A673 (cell line): ENCODE measurements around the gene MYBPHL. TPM values are rescaled to one million over a fixed set of nuclear protein-coding genes. Genes with fewer than 3 reads are reported as not detected.

ENCODE experiments used
- BruUV-seq: library from RNA; stranded (reverse); fragments of 400-500 nt; replicated peaks from 2 replicates; lab custom pipeline; 2021; lab: Mats Ljungman, UMichigan
- CTCF ChIA-PET: fragments of 300-600 bp; sonication (Branson Sonifier 250); formaldehyde crosslinking; loops from one replicate; lab custom pipeline; 2022; ENCODE audit warnings: antibody characterized with exemption; lab: Charles Lee
- POLR2A ChIA-PET: fragments of 300-600 bp; sonication (Branson Sonifier 250); formaldehyde crosslinking; loops from one replicate; lab custom pipeline; 2022; ENCODE audit warnings: antibody characterized with exemption; ENCODE audit not compliant: low non-redundant PET; lab: Charles Lee
- DNase-seq: peaks from one replicate; pipeline ENCODE4 v3.0.0-alpha.2; 2015; ENCODE audit warnings: low spot score
- H3K27ac ChIP-seq: fragments of 200-600 bp; sonication (generic); 2 replicates; pipeline ENCODE4 v1.5.1; 2016; ENCODE audit warnings: mixed run types, low read depth, mild to moderate bottlenecking, mixed read lengths, antibody characterized with exemption, low read length; ENCODE audit not compliant: poor library complexity, severe bottlenecking
- H3K27me3 ChIP-seq: fragments of 200-600 bp; sonication (generic); replicated peaks from 2 replicates; pipeline ENCODE4 v1.6.1; 2017; ENCODE audit warnings: mixed run types, low read depth, mild to moderate bottlenecking, mixed read lengths, antibody characterized with exemption, low read length; ENCODE audit not compliant: insufficient read depth, poor library complexity
- H3K36me3 ChIP-seq: fragments of 200-600 bp; sonication (generic); 2 replicates; pipeline ENCODE4 v1.6.1; 2016; ENCODE audit warnings: mixed run types, mild to moderate bottlenecking, mixed read lengths, antibody characterized with exemption, low read length; ENCODE audit not compliant: insufficient read depth, poor library complexity, severe bottlenecking
- H3K4me1 ChIP-seq: fragments of 200-600 bp; sonication (generic); 2 replicates; pipeline ENCODE4 v1.6.1; 2017; ENCODE audit warnings: mixed run types, mild to moderate bottlenecking, mixed read lengths, antibody characterized with exemption, low read length; ENCODE audit not compliant: insufficient read depth, poor library complexity, severe bottlenecking
- H3K4me3 ChIP-seq: fragments of 200-600 bp; sonication (generic); 2 replicates; pipeline ENCODE4 v1.5.1; 2016; ENCODE audit warnings: low read depth, mixed run types, mild to moderate bottlenecking, mixed read lengths, low read length; ENCODE audit not compliant: poor library complexity, severe bottlenecking
- H3K9me3 ChIP-seq: fragments of 200-600 bp; sonication (generic); 2 replicates; pipeline ENCODE4 v1.6.1; 2016; ENCODE audit warnings: mixed run types, low read depth, mild to moderate bottlenecking, mixed read lengths, antibody characterized with exemption, low read length; ENCODE audit not compliant: poor library complexity, severe bottlenecking
- EZH2 ChIP-seq: fragments of 200-600 bp; sonication (generic); IDR thresholded peaks from 2 replicates; pipeline ENCODE4 v1.6.1; 2017; ENCODE audit warnings: borderline replicate concordance, low read depth, mild to moderate bottlenecking, mixed read lengths, antibody characterized with exemption, low read length; ENCODE audit not compliant: poor library complexity, severe bottlenecking
- intact Hi-C: fragments of 100-400 bp; cut with micrococcal nuclease; formaldehyde crosslinking; loops from one replicate; pipeline ENCODE4 v1.10.0; 2022; ENCODE audit not compliant: unreplicated experiment
- total RNA-seq: library from RNA; stranded (reverse); gene quantifications from 2 replicates; pipeline ENCODE4 v1.2.3, GENCODE V29; 2021
- TF ChIP-seq, protein P1 (sequence below): fragments of 300-800, 200-600 bp; sonication (generic); conservative IDR thresholded peaks from 2 replicates; pipeline ENCODE4 v1.5.1; 2017; ENCODE audit warnings: low read depth, mild to moderate bottlenecking, antibody characterized with exemption, low read length, moderate library complexity, mixed read lengths

The MYBPHL gene
- total RNA-seq, 1 experiment from 2014 or later = not detected

DNA sequence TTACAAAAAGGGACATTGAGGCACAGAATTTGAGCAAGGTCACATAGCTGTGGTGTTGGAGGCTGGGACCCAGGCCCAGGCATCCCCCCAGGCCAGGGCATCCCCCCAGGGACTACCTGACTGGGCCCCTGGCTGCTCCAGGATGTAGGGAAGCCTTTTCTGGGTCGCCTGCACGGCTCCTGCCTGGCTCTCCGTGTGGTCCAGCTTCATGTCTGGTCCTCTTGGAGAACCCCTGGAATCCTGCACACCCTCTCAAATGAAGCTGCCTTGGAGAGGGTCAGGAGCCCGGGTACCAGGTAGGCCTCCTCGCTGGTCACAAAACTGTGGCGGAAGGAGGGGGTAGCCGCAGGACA is 58.4 kb downstream of the MYBPHL start:
- no peak for DNase-seq
- no peaks in the 10 kb centered on the region for H3K27me3 ChIP-seq
- intact Hi-C loops = no loop called here
- CTCF ChIA-PET = interaction anchor here (2.0 kb wide), 1 partner anchor 9 kb away, joined by 7 read pairs; no protein-coding TSS in a partner anchor
- no peak for TF ChIP-seq EZH2
- TF ChIP-seq, protein P1, sequence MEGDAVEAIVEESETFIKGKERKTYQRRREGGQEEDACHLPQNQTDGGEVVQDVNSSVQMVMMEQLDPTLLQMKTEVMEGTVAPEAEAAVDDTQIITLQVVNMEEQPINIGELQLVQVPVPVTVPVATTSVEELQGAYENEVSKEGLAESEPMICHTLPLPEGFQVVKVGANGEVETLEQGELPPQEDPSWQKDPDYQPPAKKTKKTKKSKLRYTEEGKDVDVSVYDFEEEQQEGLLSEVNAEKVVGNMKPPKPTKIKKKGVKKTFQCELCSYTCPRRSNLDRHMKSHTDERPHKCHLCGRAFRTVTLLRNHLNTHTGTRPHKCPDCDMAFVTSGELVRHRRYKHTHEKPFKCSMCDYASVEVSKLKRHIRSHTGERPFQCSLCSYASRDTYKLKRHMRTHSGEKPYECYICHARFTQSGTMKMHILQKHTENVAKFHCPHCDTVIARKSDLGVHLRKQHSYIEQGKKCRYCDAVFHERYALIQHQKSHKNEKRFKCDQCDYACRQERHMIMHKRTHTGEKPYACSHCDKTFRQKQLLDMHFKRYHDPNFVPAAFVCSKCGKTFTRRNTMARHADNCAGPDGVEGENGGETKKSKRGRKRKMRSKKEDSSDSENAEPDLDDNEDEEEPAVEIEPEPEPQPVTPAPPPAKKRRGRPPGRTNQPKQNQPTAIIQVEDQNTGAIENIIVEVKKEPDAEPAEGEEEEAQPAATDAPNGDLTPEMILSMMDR = no peak
- H3K4me3 ChIP-seq = no peak overlapping the region
- peaks cover 14% of the 10 kb centered on the region for H3K4me1 ChIP-seq
- H3K36me3 ChIP-seq = no peaks in the 10 kb centered on the region
- H3K27ac ChIP-seq = no peak overlapping the region
- H3K9me3 ChIP-seq = no peaks in the 10 kb centered on the region
- POLR2A ChIA-PET = no interaction called here
- BruUV-seq = no TSS peak

DNA sequence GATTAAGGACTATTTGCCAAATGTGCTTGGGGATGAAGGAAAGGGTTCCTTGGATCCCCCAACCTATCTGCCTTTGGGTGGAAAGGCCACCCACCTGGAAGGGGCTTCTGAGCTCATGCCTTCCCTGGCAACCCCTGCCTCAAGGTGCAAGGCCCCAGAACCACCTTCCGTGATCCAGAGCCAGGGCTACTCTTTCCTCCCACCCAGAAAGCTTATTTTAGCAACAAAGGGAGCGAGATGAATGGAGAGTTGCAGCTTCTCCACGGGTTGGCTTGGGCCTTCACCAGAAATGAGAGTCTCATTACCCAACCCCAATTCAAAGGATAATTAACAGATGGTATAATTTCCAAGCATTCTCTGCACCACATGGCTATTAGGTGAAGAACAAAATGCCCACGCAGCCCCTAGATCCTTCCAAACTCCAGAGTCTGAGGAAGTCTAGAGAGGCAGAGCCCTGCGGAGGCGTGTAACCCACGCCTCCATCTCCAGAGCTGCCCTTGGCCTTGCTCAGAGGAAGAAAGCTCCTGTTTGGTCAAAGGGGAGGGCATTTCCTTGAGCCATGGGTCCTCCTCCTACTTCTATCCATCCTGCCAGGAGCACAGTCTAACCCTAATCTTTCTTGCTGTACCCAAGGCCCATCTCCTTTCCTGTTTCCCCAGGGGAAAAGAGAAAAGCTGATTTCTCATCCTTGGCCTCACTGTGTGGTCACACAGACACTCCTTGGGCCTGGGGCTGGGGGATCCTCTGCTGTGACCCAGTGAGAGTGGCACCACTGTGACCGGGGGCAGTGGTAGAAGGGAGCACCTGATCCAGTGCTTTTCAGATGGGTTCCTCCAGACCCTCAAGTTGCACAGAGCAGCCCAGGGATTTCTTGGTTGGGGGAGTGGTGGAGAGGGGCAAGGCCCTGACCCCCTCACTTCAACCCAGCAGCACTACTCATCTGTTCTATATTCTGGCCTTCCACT is 59.1 kb downstream of the MYBPHL start:
- H3K9me3 ChIP-seq = no peaks in the 10 kb centered on the region
- peaks cover 9% of the 10 kb centered on the region for H3K4me1 ChIP-seq
- intact Hi-C loops = no loop called here
- H3K27ac ChIP-seq = no peak overlapping the region
- TF ChIP-seq EZH2 = no peak
- TF ChIP-seq, protein P1 = no peak
- no peaks in the 10 kb centered on the region for H3K36me3 ChIP-seq
- H3K4me3 ChIP-seq = no peak overlapping the region
- no peak for DNase-seq
- ChIA-PET CTCF (no interaction called here), POLR2A (no interaction called here)
- no TSS peak for BruUV-seq
- H3K27me3 ChIP-seq = no peaks in the 10 kb centered on the region

- H3K4me3 ChIP-seq = no peak overlapping the region
- CTCF ChIA-PET = interaction anchor here (0.6 kb wide), 1 partner anchor 157 kb away, joined by 3 read pairs; no protein-coding TSS in a partner anchor
- intact Hi-C loops = no loop called here
- H3K4me1 ChIP-seq = peaks cover 14% of the 10 kb centered on the region
- POLR2A ChIA-PET = no interaction called here
- no peak overlapping the region for H3K27ac ChIP-seq
- no TSS peak for BruUV-seq
- no peak for DNase-seq
- H3K27me3 ChIP-seq = no peaks in the 10 kb centered on the region
- H3K36me3 ChIP-seq = no peaks in the 10 kb centered on the region
- H3K9me3 ChIP-seq = no peaks in the 10 kb centered on the region
- TF ChIP-seq, protein P1 = no peak
- no peak for TF ChIP-seq EZH2
Measured at GRCh38 chr1:109246141-109246551, 60.7 kb downstream of the MYBPHL start.
